Erythroblast (primary cell): ENCODE data around the gene LARGE1.

ENCODE experiments used
- GATA1 ChIP-seq: IDR thresholded peaks from 2 replicates; pipeline ENCODE4 v1.6.1; 2011; ENCODE audit warnings: low read depth, mild to moderate bottlenecking, control low read depth, low read length, moderate library complexity
- POLR2A ChIP-seq: IDR thresholded peaks from 2 replicates; pipeline ENCODE4 v1.6.1; 2011; ENCODE audit warnings: mild to moderate bottlenecking, low read length

DNA sequence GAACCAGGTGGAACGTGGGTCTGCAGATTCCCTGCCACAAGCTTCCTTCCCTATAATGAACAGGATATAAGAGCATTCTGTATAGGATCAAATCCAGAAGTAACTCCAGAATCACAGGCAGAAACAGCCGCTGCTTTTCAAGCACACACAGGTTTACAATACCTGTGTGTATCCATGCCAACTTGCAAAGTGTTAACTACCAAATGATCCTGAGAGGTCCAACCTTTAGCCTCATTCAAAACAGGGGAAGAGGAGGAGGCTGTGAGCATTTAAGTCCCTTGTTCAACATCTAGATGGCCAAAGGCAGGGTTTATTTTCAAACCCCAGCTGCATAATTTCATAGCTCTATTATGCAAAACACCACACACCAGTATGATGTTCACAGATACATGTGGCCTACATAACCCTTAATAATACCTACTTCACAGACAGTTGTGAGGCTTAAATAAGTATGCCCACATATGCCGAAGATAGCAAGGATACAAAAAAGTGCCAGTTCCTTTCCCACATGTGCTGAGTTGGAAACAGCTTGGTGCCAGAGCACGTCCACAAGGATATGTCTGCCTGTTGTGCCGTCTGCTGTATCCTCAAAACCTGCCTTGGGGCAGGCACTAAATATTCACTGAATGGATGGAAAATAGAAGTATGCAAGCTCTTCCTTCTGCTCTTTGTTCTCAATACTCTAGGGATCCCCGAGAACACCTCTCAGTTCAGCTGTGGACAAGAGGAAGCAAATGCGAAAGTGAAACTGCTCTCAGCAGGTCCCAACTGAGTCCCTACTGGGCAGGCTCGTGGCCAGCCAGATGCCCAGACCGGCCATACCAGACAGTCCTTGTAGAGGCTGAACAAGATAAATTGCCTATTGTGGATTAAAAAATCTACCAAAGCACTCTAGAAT, 66.8 kb downstream of the LARGE1 start:
- no peak for TF ChIP-seq POLR2A
- TF ChIP-seq GATA1: no peak
